Placental pericyte (primary cell): Measurements from ENCODE around the gene TMX1. TPM values are rescaled to one million over a fixed set of nuclear protein-coding genes. Genes with fewer than 3 reads are reported as not detected.

Experiments used
- small RNA-seq: library from RNA; depleted of rRNA; stranded (forward); fragments of <200 nt; gene quantifications from one replicate; pipeline ENCODE3, GENCODE V24; 2012; ENCODE audit warnings: low replicate concordance
- total RNA-seq: library from RNA; depleted of rRNA; stranded (reverse); fragments of >200 nt; gene quantifications from 2 replicates; pipeline ENCODE4 v1.2.3, GENCODE V29; 2012

The TMX1 gene
- total RNA-seq = 30.0 and 76.3 TPM in 2 replicates

GRCh38 chr14:51239813-51240803 lies at the start of gene TMX1:
Gene TMX1 (plus strand): TSS chr14:51240247. CDS start chr14:51240293, 46 bp downstream.

Small RNAs within 50 kb of the gene (small RNA-seq; reads per million reads assigned to genes)
- gene RF00019 = not detected
- 2.3 reads per million, percentile 72 among the genes with 10 or more reads in this experiment for gene RF00156

Other genes starting within 250 kb of the TMX1 start
- gene TRIM9, start 145.1 kb upstream of the TMX1 start, total RNA-seq = 0.14 TPM in 1 of 2 replicates, not detected in the other